ENCODE measurements around the gene CHD1. TPM values are rescaled to one million over a fixed set of nuclear protein-coding genes. Genes with fewer than 3 reads are reported as not detected.

Gene CHD1
- total and polyA plus RNA-seq, 2 experiments from 2014 or later: 11.4 to 47.2 TPM

DNA sequence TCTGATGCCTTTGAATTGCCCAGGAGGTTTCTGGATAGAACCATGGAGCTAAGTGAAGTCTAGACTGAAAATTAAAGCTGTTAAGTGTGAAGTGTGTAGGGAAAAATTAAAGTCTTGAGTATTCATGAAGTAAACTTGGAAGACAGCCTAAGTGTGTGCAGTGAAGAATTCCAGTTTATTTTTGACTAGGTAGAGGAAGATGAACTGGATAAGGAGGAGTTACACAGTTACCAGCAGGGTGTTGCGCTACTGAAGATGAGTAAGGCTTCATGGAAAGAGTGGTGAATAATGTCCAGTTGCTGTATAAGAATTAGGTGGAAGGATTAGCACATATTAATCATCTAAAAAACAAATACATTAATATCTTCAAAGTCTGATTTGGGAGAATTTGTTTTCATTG is 5.7 kb upstream of the CHD1 start:
- H3K9me3 ChIP-seq (ENCODE audit: low read depth): no peaks in the 10 kb centered on the region
- H3K27ac ChIP-seq: no peak overlapping the region
- H3K4me1 ChIP-seq (ENCODE audit: low read depth): peaks cover 23% of the 10 kb centered on the region
- no peaks in the 10 kb centered on the region for H3K27me3 ChIP-seq
- TF ChIP-seq CTCF (IDR thresholded peaks at IDR 0.05; ENCODE audit: low read depth, low read length): no peak
- no peaks in the 10 kb centered on the region for H3K36me3 ChIP-seq
- DNase-seq (ENCODE audit: low read depth in 1 of 2, low spot score in 1 of 2): peak in 1 of 2 donors; percentile 31
- no peak overlapping the region for H3K4me3 ChIP-seq

DNA sequence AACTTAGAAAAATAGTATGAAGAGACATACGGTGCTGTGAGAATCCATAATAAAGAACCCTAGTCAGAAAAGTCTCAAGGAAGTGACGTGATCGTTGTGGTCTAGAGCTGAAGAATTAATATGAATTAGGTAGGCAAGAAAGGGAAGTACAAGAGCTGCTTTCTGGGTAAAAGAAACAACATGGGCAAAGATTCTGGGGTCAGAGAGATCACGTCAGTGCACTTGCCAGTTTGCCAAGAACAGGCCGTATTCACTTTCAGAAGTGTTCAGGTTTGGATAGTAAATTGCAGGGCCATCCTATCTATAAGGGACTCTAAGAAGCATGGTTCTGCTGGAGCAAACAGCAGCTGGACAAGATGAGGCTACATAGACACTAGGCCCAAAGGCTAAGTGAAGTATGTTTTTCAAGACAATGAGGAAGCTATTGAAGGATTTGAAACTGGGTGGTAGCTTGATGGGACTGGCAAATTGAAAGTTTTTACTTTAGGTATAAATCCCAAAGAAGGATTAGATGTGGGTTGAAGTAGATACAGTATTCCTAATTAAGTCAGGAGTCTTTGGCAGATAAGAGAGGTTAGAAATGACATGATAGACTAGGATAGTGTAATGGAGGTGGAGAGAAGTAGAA is 4.8 kb upstream of the CHD1 start:
- H3K9me3 ChIP-seq (ENCODE audit: low read depth): no peaks in the 10 kb centered on the region
- peak overlapping the region; percentile 16 for H3K27ac ChIP-seq
- TF ChIP-seq CTCF (IDR thresholded peaks at IDR 0.05; ENCODE audit: low read depth, low read length): no peak
- no peaks in the 10 kb centered on the region for H3K36me3 ChIP-seq
- DNase-seq (ENCODE audit: low read depth in 1 of 2, low spot score in 1 of 2): no peak
- no peaks in the 10 kb centered on the region for H3K27me3 ChIP-seq
- peaks cover 18% of the 10 kb centered on the region for H3K4me1 ChIP-seq (ENCODE audit: low read depth)
- no peak overlapping the region for H3K4me3 ChIP-seq

DNA sequence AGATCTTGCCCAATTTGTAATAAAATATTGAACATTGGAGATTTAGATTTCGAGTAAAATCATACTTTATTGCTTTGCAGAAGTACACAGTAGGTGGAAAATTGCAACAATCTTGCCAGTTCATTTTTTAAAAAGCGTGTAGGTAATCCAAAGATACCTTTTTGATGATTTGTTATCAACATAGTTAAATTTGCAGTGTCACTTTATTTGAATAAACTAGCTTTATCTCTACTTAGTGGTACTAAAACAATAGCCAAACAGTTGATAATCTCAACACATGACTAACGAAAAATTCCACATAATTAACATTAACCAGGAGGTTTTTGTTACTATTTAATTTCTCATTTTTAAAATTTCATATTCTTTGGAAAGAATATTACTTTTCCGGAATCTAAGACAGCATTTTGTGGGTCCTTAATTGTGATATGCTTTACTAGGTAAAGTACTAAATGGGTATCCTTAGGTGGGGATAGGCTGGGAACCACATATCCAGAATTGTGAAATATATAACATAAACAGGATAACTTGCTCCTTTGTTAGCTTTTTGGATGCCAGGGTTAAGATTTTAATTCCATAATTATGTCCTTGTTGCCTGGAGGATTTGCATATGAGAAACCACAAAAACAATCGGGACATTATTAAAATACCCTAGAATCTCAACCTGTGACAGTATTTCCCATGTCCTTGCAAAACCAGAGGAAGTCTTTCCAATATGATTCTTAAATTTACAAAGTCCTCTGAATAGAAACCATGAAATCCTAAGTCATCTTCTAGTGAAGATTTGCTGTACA is 2.4 kb upstream of the CHD1 start:
- no peak for TF ChIP-seq CTCF (IDR thresholded peaks at IDR 0.05; ENCODE audit: low read depth, low read length)
- Histone ChIP-seq H3K36me3 (peaks cover 1% of the 10 kb centered on the region), H3K27ac (no peak overlapping the region), H3K27me3 (no peaks in the 10 kb centered on the region), H3K4me1 (ENCODE audit: low read depth) (peaks cover 9% of the 10 kb centered on the region), H3K4me3 (no peak overlapping the region), H3K9me3 (ENCODE audit: low read depth) (no peaks in the 10 kb centered on the region)
- DNase-seq (ENCODE audit: low read depth in 1 of 2, low spot score in 1 of 2): no peak

DNA sequence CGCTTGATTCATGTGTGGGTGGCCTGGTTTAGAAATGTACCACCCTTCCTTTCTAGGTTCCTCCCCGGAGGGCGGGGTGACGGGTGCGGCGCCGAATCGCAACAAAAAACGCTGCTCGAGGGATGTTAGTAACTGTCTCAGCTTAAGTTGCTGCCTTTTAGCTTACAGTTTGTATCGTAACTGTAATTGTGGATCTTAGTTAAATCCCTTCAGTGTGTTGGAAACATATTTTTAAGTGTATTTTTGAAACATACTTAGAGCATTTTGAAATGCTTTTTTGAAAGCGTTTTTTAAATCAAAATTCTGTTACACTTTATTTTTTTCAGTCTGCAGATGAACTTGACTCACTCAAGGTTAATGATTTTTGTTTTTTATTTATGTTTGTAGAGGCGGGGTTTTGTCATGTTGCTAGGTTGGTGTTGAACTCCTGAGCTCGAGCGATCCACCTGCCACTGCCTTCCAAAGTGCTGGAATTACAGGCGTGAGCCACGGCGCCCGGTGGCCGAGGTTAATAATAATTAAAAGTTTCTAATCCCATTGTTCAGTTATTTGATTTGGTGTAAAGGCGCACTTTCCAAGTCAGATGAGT is 997 bp upstream of the CHD1 start:
- no peak for TF ChIP-seq CTCF (IDR thresholded peaks at IDR 0.05; ENCODE audit: low read depth, low read length)
- Histone ChIP-seq H3K36me3 (peaks cover 11% of the 10 kb centered on the region), H3K4me3 (peak overlapping the region; percentile 67), H3K4me1 (ENCODE audit: low read depth) (peaks cover 9% of the 10 kb centered on the region), H3K27ac (peak overlapping the region; percentile 96), H3K9me3 (ENCODE audit: low read depth) (no peaks in the 10 kb centered on the region), H3K27me3 (no peaks in the 10 kb centered on the region)
- peak in 1 of 2 donors; percentile 5 for DNase-seq (ENCODE audit: low read depth in 1 of 2, low spot score in 1 of 2)

DNA sequence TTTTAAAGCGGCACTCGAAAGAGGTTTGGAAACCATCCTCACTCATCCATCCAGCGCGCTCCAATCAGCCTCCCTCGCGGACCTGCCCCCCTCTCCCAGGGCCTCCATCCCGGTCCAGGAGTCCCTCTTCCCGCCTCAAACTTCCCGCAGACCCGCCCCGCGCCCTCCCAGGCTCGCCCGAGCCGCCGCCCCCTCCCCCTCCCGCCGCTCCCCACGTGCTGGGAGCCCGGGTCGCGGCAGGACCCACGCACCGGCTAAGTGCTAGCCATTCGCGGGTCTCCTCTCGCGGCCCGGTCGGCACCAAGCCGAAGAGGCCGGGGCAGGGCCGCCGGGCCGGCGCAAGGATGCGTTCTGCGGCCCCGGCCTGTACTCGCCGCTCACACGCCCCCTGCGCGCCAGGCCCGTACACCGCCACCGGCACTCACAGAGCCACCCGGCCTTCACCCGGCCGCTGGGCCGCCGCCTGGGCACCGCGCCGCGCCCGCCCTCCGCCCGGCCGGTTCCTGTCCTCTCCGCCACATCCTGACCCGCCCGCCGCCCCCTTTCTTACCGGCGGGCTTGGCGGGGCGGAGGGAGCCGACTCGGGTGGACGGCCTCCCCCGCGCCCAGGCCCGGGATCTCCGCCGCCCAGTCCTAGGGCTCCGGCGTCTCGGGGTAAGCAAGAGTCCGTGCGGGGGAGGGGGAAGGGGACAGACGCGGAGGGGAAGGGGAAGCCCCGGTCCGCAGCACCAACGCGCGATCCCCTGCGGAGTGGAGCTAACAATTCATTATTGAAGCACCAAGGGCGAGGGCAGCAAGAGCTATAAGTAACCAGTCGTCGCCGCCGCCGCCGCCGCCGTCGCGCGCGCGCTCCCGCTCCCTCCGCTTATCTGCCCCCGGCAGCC is 576 bp downstream of the CHD1 start:
- peaks cover 19% of the 10 kb centered on the region for H3K36me3 ChIP-seq
- H3K27ac ChIP-seq: peak overlapping the region; percentile 96
- H3K4me3 ChIP-seq: peak overlapping the region; percentile 67
- no peaks in the 10 kb centered on the region for H3K9me3 ChIP-seq (ENCODE audit: low read depth)
- peak; percentile 67 to 72 for DNase-seq (ENCODE audit: low read depth in 1 of 2, low spot score in 1 of 2)
- peaks cover 9% of the 10 kb centered on the region for H3K4me1 ChIP-seq (ENCODE audit: low read depth)
- TF ChIP-seq CTCF (IDR thresholded peaks at IDR 0.05; ENCODE audit: low read depth, low read length): no peak
- H3K27me3 ChIP-seq: no peaks in the 10 kb centered on the region

All from cardiac muscle cell (in vitro differentiated cells and primary cell).